WI38 (cell line): ENCODE measurements around the gene SLC39A10.

Experiments
- H3K4me3 ChIP-seq: 2 replicates; pipeline ENCODE4 v1.5.1; 2011; ENCODE audit warnings: low read depth, mild to moderate bottlenecking, control low read depth, low read length
- TF ChIP-seq, protein P1 (sequence below): IDR thresholded peaks from 2 replicates; pipeline ENCODE4 v1.5.1; 2012; ENCODE audit warnings: low read depth, mild to moderate bottlenecking, control low read depth, low read length

The SLC39A10 gene

DNA sequence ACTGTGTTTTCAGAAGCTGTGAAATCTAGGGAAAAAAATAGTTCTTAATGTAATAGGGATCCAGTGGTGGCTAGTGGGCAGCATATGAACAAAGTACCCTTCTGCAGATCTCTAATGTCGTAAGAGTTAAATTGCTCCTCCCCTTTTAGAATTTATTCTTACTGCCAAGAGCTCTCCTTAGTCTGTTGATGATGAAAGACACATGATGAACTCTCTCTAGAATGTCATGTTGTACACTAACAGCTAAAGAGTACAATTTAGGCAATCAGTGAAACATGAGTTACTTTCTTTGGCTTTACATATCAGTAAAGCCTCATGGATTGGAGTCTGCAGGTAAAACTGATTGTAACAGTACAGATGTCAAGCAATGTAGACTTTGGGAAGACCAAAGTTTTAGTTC is 84.2 kb downstream of the SLC39A10 start:
- TF ChIP-seq, protein P1, sequence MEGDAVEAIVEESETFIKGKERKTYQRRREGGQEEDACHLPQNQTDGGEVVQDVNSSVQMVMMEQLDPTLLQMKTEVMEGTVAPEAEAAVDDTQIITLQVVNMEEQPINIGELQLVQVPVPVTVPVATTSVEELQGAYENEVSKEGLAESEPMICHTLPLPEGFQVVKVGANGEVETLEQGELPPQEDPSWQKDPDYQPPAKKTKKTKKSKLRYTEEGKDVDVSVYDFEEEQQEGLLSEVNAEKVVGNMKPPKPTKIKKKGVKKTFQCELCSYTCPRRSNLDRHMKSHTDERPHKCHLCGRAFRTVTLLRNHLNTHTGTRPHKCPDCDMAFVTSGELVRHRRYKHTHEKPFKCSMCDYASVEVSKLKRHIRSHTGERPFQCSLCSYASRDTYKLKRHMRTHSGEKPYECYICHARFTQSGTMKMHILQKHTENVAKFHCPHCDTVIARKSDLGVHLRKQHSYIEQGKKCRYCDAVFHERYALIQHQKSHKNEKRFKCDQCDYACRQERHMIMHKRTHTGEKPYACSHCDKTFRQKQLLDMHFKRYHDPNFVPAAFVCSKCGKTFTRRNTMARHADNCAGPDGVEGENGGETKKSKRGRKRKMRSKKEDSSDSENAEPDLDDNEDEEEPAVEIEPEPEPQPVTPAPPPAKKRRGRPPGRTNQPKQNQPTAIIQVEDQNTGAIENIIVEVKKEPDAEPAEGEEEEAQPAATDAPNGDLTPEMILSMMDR = no peak
- no peak overlapping the region for H3K4me3 ChIP-seq

DNA sequence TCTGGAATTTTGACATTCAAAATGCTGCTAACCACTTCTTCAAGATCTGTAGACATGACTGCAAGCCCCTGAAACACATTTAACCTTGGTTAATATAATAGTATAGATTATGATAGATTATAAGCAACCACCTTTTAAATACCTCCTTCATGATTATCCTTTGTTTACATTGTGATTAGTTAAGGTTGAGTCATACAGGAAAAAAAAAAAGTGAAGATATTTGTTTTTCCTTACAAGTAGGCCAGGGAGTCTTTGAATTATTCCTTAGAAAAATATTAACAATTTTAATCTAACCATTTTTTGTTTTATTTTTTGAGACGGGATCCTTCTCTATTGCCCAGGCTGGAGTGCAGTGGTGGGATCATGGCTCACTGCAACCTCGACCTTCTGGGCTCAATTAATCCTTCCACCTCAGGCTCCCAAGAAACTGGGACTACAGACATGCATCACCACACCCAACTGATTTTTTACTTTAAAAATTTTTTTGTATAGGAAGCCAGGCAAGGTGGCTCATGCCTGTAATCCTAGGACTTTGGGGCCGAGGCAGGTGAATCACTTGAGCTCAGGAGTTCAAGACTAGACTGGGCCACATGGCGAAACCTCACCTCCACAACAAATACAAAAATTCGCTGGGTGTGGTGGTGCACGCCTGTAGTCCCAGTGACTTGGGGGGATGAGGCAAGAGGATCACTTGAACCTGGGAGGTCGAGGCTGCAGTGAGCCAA is 99.4 kb downstream of the SLC39A10 start:
- TF ChIP-seq, protein P1 = no peak
- no peak overlapping the region for H3K4me3 ChIP-seq

DNA sequence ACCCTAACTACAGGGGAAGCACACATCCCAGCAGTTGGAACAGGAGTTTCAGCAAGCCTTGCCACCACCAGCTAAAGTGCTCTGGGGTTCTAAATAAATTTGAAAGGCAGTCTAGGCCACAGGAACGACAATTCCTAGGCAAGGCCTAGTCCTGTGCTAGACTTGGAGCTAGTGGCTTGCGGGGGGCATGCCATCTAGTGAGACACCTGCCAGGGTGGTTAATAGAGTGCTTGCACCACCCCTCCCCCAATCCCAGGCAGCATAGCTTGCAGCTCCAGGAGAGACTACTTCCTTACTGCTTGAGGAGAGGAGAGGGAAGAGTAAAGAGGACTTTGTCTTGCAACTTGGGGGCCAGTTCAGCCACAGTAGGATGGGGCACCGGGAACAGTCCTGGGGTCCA is 101.8 kb downstream of the SLC39A10 start:
- H3K4me3 ChIP-seq = no peak overlapping the region
- TF ChIP-seq, protein P1 = no peak

DNA sequence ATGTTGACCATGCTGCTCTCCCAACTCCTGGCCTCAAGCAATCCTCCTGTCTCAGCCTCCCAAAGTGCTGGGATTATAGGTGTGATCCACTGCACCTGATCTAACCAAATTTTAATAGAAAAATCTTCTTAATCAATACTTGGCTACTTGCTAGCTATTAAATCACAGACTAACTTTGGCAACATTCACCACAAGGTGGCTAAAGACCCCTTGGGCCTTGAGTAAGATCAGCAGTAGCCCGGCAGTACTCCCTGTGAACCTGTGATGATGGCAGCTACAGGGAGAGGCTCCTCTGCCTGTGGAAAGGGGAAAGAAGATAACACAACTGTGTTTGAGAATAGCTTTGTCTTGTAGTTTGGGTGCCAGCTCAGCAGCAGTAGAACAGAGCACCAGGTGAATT is 102.9 kb downstream of the SLC39A10 start:
- H3K4me3 ChIP-seq = no peak overlapping the region
- TF ChIP-seq, protein P1 = no peak

DNA sequence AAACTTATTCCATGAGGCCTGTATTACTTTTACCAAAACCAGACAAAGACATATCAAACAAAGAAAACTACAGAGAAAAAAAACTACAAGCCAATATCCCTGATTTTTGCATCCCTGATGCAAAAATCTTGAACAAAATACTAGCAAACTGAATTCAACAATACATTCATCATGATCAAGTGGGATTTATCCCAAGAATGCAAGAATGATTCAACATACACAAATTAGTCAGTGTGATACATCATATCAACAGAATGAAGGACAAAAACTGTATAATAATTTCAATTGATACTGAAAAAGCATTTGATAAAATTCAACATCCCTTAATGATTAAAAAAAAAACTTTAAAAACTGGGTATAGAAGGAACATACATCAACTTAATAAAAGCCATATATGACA is 106.8 kb downstream of the SLC39A10 start:
- TF ChIP-seq, protein P1 = no peak
- H3K4me3 ChIP-seq = no peak overlapping the region

DNA sequence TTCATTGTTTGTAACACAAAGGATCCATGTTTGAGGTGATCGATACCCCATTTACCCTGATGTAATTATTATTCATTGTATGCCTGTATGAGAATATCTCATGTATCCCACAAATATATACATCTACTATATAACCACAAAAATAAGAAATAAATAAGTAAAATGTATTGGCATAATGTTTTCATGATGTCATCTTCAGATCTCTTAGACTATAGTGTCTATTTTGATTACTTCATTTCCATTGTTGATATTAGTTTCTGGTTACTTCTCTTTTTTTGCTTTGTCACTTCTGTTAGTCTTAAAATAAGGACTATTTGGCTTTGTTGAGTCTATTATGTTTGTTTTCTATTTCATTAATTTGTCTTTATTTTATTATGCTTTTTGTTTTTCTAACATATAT is 109.7 kb downstream of the SLC39A10 start:
- no peak overlapping the region for H3K4me3 ChIP-seq
- TF ChIP-seq, protein P1 = no peak

DNA sequence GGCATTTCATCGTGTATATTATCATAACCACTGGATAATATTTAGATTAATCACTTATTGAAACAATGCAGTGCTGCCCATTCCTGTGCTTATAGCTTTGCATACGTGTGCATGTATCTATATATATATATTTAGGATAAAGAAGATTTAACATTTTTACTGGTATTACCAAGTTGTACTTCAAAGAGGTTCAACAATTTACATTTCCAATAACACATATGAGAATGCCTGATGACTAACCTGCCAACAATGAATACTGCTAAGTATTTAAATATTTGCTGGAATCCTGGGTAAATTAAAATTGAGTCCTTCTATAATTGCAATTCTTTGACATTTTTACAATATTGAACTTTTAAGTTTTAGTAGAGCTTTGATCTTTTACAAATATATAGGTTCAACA is 111.4 kb downstream of the SLC39A10 start:
- TF ChIP-seq, protein P1 = no peak
- H3K4me3 ChIP-seq = no peak overlapping the region
